K562 (cell line): ENCODE measurements around the gene KMT2C. TPM values are rescaled to one million over a fixed set of nuclear protein-coding genes. Genes with fewer than 3 reads are reported as not detected.
"Not testable (repeated sequence)": the region's sequence is repeated elsewhere in the genome, so short reads cannot be mapped to it uniquely, and the experiment has no call there.

Experiments used
- ATAC-seq: fragments of 200-7000 bp; cut with Tn5 transposase; 3 replicates; pipeline ENCODE4 v1.9.1; 2020; ENCODE audit warnings: moderate library complexity
- BruUV-seq: library from RNA; stranded (reverse); fragments of 400-500 nt; replicated peaks from 2 replicates; lab custom pipeline; 2021; lab: Mats Ljungman, UMichigan
- CTCF ChIA-PET: fragments of 300-600 bp; formaldehyde crosslinking; extraction: SDS; loops from one replicate; lab custom pipeline; 2021; ENCODE audit warnings: low intra/inter-chr PET ratio; lab: Yijun Ruan, JAX
- POLR2A ChIA-PET: fragments of 300-600, 350-650 bp; sonication (Branson Sonifier 250); formaldehyde crosslinking; extraction: SDS; loops from one replicate; lab custom pipeline; 2021; ENCODE audit warnings: antibody characterized with exemption, inconsistent platforms; lab: Yijun Ruan, JAX
- DNase-seq, 4 experiments: peaks; one replicate each; pipeline versions ENCODE4 v3.0.0 to v3.0.0-alpha.2; 2011 to 2018; ENCODE audit warnings: low spot score in 3 of 4, mixed read lengths in 3 of 4; ENCODE audit errors: extremely low read depth in 1 of 4
- FAIRE-seq: peaks from 2 replicates; lab custom pipeline; 2011; peaks lifted over from hg19 to GRCh38; lab: Jason Lieb, UNC
- H2AFZ ChIP-seq: 2 replicates; pipeline ENCODE4 v1.6.0; 2011; ENCODE audit warnings: low read depth, low read length, control low read depth, inconsistent platforms
- H3K27ac ChIP-seq: fragments of 200-600 bp; 3 replicates; pipeline ENCODE4 v1.8.0; 2011; ENCODE audit warnings: low read depth, mild to moderate bottlenecking, control low read depth, inconsistent platforms, low read length, moderate library complexity, mixed read lengths; ENCODE audit errors: extremely low read depth
- H3K27me3 ChIP-seq, 2 experiments: fragments of 300-600 bp in 1 of 2; 2 replicates in 1 of 2; 3 replicates in 1 of 2; pipeline versions ENCODE4 v1.6.0 to v1.8.0; 2011; ENCODE audit warnings: inconsistent platforms in 2 of 2, low read length in 2 of 2, mild to moderate bottlenecking in 1 of 2, mixed read lengths in 1 of 2, moderate library complexity in 1 of 2; ENCODE audit not compliant: control insufficient read depth in 2 of 2, insufficient read depth in 2 of 2
- H3K36me3 ChIP-seq: fragments of 300-600 bp; 3 replicates; pipeline ENCODE4 v1.8.0; 2011; ENCODE audit warnings: mild to moderate bottlenecking, low read length, inconsistent platforms; ENCODE audit not compliant: control insufficient read depth, insufficient read depth
- H3K4me1 ChIP-seq, 2 experiments: fragments of 200-600 bp in 1 of 2; replicated peaks in 1 of 2; 2 replicates in 1 of 2; 3 replicates in 1 of 2; pipeline versions ENCODE4 v1.5.1 to v1.8.0; 2011; ENCODE audit warnings: inconsistent platforms in 2 of 2, low read length in 2 of 2, mild to moderate bottlenecking in 1 of 2, mixed read lengths in 1 of 2, moderate library complexity in 1 of 2; ENCODE audit not compliant: control insufficient read depth in 2 of 2, insufficient read depth in 2 of 2
- H3K4me2 ChIP-seq: 2 replicates; pipeline ENCODE4 v1.6.1; 2011; ENCODE audit warnings: low read length, control low read depth, inconsistent platforms, mixed read lengths; ENCODE audit not compliant: insufficient read depth
- H3K4me3 ChIP-seq: fragments of 200-600 bp; sonication (generic), shearing (Covaris generic); 2 replicates; pipeline ENCODE4 v1.5.1; 2016; ENCODE audit warnings: control low read depth, inconsistent platforms
- H3K79me2 ChIP-seq: fragments of 200-600 bp; 3 replicates; pipeline ENCODE4 v1.8.0; 2011; ENCODE audit warnings: low read length, inconsistent platforms; ENCODE audit not compliant: control insufficient read depth, insufficient read depth
- H3K9ac ChIP-seq, 2 experiments: 2 replicates each; pipeline versions ENCODE4 v1.6.0 to v1.6.1; 2011; ENCODE audit warnings: low read depth in 2 of 2, low read length in 2 of 2, control low read depth in 1 of 2, inconsistent platforms in 1 of 2, mild to moderate bottlenecking in 1 of 2, mixed read lengths in 1 of 2; ENCODE audit not compliant: insufficient read depth in 1 of 2
- H3K9me1 ChIP-seq: one replicate; pipeline ENCODE4 v1.6.0; 2011; ENCODE audit warnings: inconsistent platforms, mild to moderate bottlenecking, low read length, moderate library complexity; ENCODE audit not compliant: control insufficient read depth, insufficient read depth
- H3K9me3 ChIP-seq: replicated peaks from 2 replicates; pipeline ENCODE4 v1.5.1; 2011; ENCODE audit warnings: low read depth, low read length, inconsistent platforms; ENCODE audit not compliant: control insufficient read depth, insufficient read depth
- H4K20me1 ChIP-seq: replicated peaks from 2 replicates; pipeline ENCODE4 v1.6.1; 2011; ENCODE audit warnings: low read length, inconsistent platforms, mixed read lengths; ENCODE audit not compliant: control insufficient read depth, insufficient read depth
- CBX1 ChIP-seq: sonication (generic); IDR thresholded peaks from 2 replicates; pipeline ENCODE4 v1.6.1; 2016; ENCODE audit warnings: antibody characterized with exemption, low read depth, mild to moderate bottlenecking
- CBX3 ChIP-seq, 2 experiments: IDR thresholded peaks; 1 replicate in 1 of 2; 2 replicates in 1 of 2; pipeline ENCODE4 v1.6.1; 2012; ENCODE audit warnings: inconsistent platforms in 2 of 2, low read length in 2 of 2, borderline replicate concordance in 1 of 2, control low read depth in 1 of 2
- CBX5 ChIP-seq: IDR thresholded peaks from 2 replicates; pipeline ENCODE4 v1.6.1; 2014; ENCODE audit warnings: low read depth, borderline replicate concordance
- CEBPZ ChIP-seq: fragments of 150-350 bp; IDR thresholded peaks from 2 replicates; pipeline ENCODE4 v1.6.1; 2014; ENCODE audit warnings: low read depth, mild to moderate bottlenecking, low read length, borderline replicate concordance
- MTA3 ChIP-seq: fragments of 450-650 bp; formaldehyde crosslinking; IDR thresholded peaks from 2 replicates; pipeline ENCODE4 v1.6.1; 2017; ENCODE audit warnings: mild to moderate bottlenecking, borderline replicate concordance
- TRIM28 ChIP-seq: fragments of 450-650 bp; IDR thresholded peaks from 2 replicates; pipeline ENCODE4 v1.6.1; 2017
- YY1 ChIP-seq, 3 experiments: IDR thresholded peaks; 2 replicates each; pipeline ENCODE4 v1.6.1; 2011; ENCODE audit warnings: low read length in 2 of 3, mild to moderate bottlenecking in 2 of 3, moderate library complexity in 2 of 3, borderline replicate concordance in 1 of 3, control low read depth in 1 of 3, low read depth in 1 of 3; ENCODE audit not compliant: insufficient read depth in 3 of 3, insufficient replicate concordance in 2 of 3, control insufficient read depth in 1 of 3, insufficient read length in 1 of 3; ENCODE audit errors: extremely low read depth in 1 of 3
- ZFP36 ChIP-seq: fragments of 150-350 bp; IDR thresholded peaks from 2 replicates; pipeline ENCODE4 v1.6.1; 2018; ENCODE audit warnings: low read length, low read depth; ENCODE audit not compliant: partially characterized antibody
- ZNF280A ChIP-seq: fragments of 450-650 bp; IDR thresholded peaks from 2 replicates; pipeline ENCODE4 v1.6.1; 2018; ENCODE audit warnings: mild to moderate bottlenecking, low read depth; ENCODE audit not compliant: partially characterized antibody
- WGBS: fragments of 100-300 bp; shearing (Covaris generic); methylation state at CpG from one replicate; pipeline ENCODE4 v1.1.6; 2016; ENCODE audit warnings: low coverage, mixed read lengths; ENCODE audit not compliant: insufficient coverage; ENCODE audit errors: missing lambda C conversion rate; 5-methylcytosine and 5-hydroxymethylcytosine counted together
- in situ Hi-C: fragments of 300-500 bp; cut with MboI; formaldehyde crosslinking; loops from 4 replicates; pipeline ENCODE4 v1.15.0; 2018; ENCODE audit warnings: inconsistent platforms, mixed read lengths
- intact Hi-C: fragments of 100-400 bp; cut with micrococcal nuclease; formaldehyde crosslinking; loops from 2 replicates; pipeline ENCODE4 v1.14.2; 2022
- polyA plus RNA-seq, 8 experiments: library from polyadenylated mRNA; depleted of rRNA in 4 of 8; stranded (reverse) in 5 of 8; unstranded in 3 of 8; fragments of >200 nt; fragmentation: Nextera tagmentation in 2 of 8; fragmentation: Illumina TruSeq in 1 of 8; extraction: Ambion mirVana in 2 of 8; extraction: Trizol in 1 of 8; gene quantifications; 2 replicates each; pipeline versions ENCODE4 v1.2.1 to v1.2.3, GENCODE V29; 2011 to 2014; ENCODE audit warnings: inconsistent platforms in 1 of 8, missing spikeins in 1 of 8
- total RNA-seq, 7 experiments: library from RNA; depleted of rRNA in 6 of 7; stranded (reverse); fragments of >200 nt in 6 of 7; fragmentation: Illumina TruSeq in 2 of 7; extraction: Trizol in 2 of 7; gene quantifications; 2 replicates each; pipeline versions ENCODE4 v1.2.1 to v1.2.3, GENCODE V29; 2011 to 2021; ENCODE audit warnings: low replicate concordance in 1 of 7

The KMT2C gene
- total and polyA plus RNA-seq, 9 of the 15 experiments (the other 6 are each of a cell fraction or from before 2014, with no cell fraction given): 4.9 to 67.8 (median 27.1) TPM

GRCh38 chr7:152471023-152471620, 35.3 kb upstream of the KMT2C start:
- H3K9me1 ChIP-seq, intact Hi-C loops, H3K4me1 ChIP-seq, H2AFZ ChIP-seq, H3K4me3 ChIP-seq, BruUV-seq, H4K20me1 ChIP-seq, H3K27ac ChIP-seq, DNase-seq, FAIRE-seq, ATAC-seq, in situ Hi-C loops, CTCF ChIA-PET, H3K36me3 ChIP-seq, H3K9ac ChIP-seq, H3K4me2 ChIP-seq, POLR2A ChIA-PET, H3K27me3 ChIP-seq, H3K79me2 ChIP-seq: not testable (repeated sequence)
- H3K9me3 ChIP-seq: peaks cover 13% of the 10 kb centered on the region
- TF ChIP-seq TRIM28: peak; percentile 83
- TF ChIP-seq MTA3: 0 out of 2 replicates have a peak, but pooled peaks have one; percentile 30
- 0 out of 2 replicates have a peak, but pooled peaks have one; percentile 49 for TF ChIP-seq CEBPZ
- peak; percentile 63; the same call in 1 of the 2 replicates for TF ChIP-seq CBX1
- peak; percentile 60 for TF ChIP-seq ZFP36
- TF ChIP-seq CBX3 (IDR thresholded peaks at IDR 0.05; ENCODE audit: borderline replicate concordance in 1 of 2, low read length in 2 of 2): peak in 1 of 2 experiments; percentile 89; a peak in 2 of 3 replicates
- peak; percentile 44 for TF ChIP-seq ZNF280A
- TF ChIP-seq YY1 (IDR thresholded peaks at IDR 0.05; ENCODE audit: borderline replicate concordance in 1 of 3, control insufficient read depth in 1 of 3, extremely low read depth in 1 of 3, insufficient read depth in 3 of 3, insufficient read length in 1 of 3, insufficient replicate concordance in 2 of 3, low read depth in 1 of 3, low read length in 2 of 3): peak in 1 of 3 experiments; percentile 24
- TF ChIP-seq CBX5: peak; percentile 77; the same call in 1 of the 2 replicates
- 53% methylated on average over 8 of the region's 8 CpGs for WGBS
